NB4 (cell line): ENCODE results near the gene DLG5.

ENCODE experiments used
- POLR2A ChIP-seq: IDR thresholded peaks from 2 replicates; pipeline ENCODE4 v1.6.1; 2011; ENCODE audit warnings: mild to moderate bottlenecking; ENCODE audit not compliant: insufficient read length; ENCODE audit errors: extremely low read depth
- TF ChIP-seq, protein P1 (sequence below): IDR thresholded peaks from 2 replicates; pipeline ENCODE4 v1.6.1; 2011; ENCODE audit warnings: low read depth, low read length
- TF ChIP-seq, protein P2 (sequence below): IDR thresholded peaks from one replicate; pipeline ENCODE4 v1.5.1; 2012; ENCODE audit warnings: low read depth, low read length

DNA sequence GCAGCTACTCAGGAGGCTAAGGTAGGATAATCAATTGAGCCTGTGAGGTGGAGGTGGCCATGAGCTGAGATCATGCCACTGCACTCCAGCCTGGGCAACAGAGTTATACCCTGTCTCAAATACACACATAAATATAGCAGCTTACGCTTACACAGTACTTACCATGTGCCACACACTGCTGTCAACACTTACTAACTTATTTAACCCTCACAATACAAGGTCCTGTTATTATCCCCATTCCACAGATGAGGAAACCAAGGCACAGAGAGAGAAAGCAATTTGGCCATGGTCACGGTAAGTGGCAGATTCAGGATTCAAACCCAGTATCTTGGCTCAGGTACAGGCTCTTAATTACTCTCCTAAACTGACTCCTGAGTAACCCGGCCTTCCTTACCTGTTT lies 19.1 kb downstream of the DLG5 start:
- TF ChIP-seq, protein P1, sequence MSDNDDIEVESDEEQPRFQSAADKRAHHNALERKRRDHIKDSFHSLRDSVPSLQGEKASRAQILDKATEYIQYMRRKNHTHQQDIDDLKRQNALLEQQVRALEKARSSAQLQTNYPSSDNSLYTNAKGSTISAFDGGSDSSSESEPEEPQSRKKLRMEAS, result no peak
- TF ChIP-seq, protein P2, sequence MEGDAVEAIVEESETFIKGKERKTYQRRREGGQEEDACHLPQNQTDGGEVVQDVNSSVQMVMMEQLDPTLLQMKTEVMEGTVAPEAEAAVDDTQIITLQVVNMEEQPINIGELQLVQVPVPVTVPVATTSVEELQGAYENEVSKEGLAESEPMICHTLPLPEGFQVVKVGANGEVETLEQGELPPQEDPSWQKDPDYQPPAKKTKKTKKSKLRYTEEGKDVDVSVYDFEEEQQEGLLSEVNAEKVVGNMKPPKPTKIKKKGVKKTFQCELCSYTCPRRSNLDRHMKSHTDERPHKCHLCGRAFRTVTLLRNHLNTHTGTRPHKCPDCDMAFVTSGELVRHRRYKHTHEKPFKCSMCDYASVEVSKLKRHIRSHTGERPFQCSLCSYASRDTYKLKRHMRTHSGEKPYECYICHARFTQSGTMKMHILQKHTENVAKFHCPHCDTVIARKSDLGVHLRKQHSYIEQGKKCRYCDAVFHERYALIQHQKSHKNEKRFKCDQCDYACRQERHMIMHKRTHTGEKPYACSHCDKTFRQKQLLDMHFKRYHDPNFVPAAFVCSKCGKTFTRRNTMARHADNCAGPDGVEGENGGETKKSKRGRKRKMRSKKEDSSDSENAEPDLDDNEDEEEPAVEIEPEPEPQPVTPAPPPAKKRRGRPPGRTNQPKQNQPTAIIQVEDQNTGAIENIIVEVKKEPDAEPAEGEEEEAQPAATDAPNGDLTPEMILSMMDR, result no peak
- TF ChIP-seq POLR2A, result no peak
